HG03175 (cell line): ENCODE measurements around the gene FXYD4.

ENCODE experiments used
- ATAC-seq: cut with Tn5 transposase; IDR thresholded peaks from one replicate; pipeline ENCODE4 v1.9.1; 2021; ENCODE audit warnings: mild to moderate bottlenecking, moderate library complexity; ENCODE audit not compliant: unreplicated experiment

Gene FXYD4

GRCh38 chr10:43393606-43394360, 22.3 kb downstream of the FXYD4 start:
- ATAC-seq = no peak

- no peak for ATAC-seq
Observed at GRCh38 chr10:43394868-43395267, 23.4 kb downstream of the FXYD4 start.

DNA sequence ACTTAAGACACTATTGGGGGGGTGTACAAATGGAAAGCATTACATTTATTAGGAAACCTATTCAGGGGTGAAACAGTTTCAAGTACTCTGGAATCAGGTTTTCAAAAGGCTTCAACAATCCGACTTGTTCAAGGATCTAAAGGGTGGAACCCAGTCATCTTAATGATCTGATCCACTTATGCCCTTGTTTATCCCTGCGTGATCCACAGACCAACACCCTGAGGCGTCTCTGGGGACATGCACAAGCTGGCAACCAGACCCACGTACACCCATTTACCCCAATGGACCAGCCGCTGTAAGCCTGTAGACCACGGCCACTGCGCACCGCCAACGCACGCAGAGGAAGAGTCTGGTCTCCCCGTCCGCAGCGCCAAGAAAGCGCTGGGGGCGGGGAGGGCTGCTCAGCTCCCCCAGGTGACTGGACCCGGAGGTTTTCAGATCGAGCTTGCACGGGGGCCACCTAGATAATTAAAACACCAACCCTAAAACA, 24.2 kb downstream of the FXYD4 start:
- no peak for ATAC-seq

GRCh38 chr10:43396061-43396927, 24.9 kb downstream of the FXYD4 start:
- ATAC-seq = peak; percentile 40

- ATAC-seq = peak; percentile 83
Observed at GRCh38 chr10:43396928-43397624, 25.6 kb downstream of the FXYD4 start.

DNA sequence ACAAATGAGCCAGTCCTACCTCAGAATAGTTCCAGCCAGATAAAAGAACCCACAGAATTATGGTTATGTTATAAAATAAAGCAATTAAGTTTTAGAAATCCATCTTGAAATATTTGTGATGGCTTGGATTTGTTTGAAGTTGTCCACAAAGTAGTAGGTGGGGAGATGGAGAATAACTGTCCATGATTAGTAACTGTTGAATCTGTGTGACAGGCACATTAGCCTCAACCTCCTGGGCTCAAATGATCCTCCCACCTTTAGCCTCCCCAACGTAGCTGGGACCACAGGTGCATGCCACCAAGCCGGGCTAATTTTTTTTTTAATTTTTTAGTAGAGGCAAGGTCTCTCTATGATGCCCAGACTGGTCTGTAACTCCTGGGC, 27.5 kb downstream of the FXYD4 start:
- no peak for ATAC-seq

DNA sequence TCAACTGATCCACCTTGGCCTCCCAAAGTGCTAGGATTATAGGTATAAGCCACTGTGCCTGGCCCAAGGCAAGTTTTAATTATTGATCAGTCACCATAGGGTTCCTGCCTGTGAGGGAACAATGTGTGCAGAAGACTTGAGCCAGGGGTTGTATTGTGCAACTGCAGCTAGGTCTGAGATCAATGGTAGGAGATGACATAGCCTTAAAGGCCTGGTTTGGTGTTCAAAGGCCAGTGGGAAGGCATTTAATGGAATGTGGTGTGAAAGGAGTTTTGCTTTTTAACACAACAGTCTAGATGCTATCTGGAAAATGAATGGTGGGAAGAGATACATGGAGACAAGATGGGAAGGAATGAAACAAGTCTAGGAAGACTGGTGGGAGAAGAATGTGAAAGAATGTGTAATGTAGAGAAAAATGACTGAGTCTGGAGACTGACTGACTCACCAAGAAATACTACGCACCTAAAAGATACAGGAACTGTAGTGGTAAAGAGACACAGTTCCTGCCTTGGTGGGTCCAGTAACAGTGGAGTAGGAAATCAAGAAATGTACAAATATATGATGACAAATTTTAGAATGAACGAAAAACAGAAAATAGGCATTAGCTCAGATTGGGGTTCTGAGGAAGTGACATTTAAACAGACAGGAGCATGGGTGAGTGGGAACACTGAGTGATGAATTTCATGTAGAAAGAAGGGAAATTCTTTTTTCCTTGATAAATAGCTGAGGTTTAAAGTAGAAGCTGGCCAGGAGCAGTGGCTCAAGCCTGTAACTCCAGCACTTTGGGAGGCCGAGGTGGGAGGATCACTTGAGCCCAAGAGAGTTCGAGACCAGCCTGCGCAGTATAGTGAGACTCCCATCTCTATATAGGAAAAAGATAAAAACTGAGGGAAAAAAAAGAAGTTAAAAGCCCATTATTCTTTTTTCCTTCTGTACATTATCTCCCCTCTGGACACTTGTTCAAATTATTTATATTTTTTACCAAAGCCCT, 28.2 kb downstream of the FXYD4 start:
- no peak for ATAC-seq

DNA sequence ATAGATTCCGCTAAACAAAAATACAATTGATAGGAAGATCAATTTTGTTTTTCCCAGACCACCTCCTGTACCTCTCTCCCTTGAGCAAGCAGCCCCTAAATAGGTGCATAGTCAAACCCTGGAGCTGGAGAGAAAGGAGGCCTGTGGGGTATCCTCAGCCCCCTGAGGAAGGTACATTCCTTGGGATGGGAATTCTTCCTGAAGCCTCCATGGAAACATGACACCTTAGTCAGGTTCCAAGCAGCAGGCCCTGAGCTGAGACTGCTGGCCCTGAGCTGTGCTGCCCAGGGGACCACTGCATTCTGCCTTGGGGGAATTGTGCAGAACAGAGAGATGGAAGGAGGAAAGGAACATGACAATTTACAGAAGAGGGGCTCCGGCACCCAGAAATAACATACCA, 30.2 kb downstream of the FXYD4 start:
- no peak for ATAC-seq

- ATAC-seq = no peak
Observed at GRCh38 chr10:43402176-43402575, 30.7 kb downstream of the FXYD4 start.

DNA sequence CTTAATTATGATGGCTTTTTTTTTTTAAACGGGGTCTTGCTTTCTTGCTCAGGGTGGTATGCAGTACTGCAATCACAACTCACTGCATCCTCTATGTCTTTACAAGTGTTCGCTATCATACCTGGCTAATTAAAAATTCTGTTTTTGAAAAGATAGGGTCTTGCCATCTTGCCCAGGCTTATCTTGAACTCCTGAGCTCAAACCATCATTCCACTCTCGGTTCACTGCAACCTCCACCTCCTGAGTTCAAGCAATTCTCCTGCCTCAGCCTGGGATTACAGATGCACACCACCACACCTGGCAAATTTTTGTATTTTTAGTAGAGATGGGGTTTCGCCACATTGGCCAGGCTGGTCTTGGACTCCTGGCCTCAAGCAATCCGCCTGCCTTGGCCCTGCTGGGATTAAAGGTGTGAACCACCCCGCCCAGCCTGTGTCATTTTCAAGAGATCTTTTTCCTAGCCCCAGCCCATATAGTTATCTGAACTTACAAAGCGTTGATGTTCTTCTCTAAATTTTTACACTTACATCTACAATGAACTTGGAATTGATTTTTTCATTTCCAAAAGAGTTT, 31.5 kb downstream of the FXYD4 start:
- ATAC-seq = no peak

DNA sequence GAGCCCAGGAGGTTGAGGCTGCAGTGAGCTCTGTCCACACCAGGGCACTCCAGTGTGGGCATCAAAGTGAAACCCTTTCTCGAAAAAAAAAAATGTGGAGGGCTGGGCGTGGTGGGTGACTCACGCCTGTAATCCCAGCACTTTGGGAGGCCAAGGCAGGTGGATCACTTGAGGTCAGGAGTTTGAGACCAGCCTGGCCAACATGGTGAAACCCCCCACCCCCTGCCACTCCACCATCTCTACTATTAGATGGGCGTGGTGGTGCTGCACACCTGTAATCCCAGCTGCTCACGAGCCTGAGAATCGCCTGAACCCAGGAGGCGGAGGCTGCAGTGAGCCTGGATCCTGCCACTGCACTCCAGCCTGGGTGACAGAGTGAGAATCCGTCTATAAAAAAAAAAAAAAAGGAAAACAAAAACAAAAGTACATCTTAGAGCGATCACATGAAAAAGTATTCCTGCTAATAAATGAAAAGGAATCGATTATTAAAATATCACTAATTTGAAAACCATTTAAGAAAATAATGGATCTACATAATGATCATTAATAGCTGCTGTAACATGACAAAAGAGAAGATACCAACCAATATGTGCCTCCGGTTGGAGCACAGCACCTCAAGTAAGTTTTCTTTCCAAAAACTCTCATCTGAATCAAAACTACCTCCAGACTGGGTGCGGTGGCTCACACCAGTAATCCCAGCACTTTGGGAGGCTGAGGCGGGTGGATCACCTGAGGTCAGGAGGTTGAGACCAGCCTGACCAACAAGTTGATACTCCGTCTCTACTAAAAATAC, 32.7 kb downstream of the FXYD4 start:
- ATAC-seq = no peak

- no peak for ATAC-seq
Observed at GRCh38 chr10:43404704-43405084, 33.3 kb downstream of the FXYD4 start.

DNA sequence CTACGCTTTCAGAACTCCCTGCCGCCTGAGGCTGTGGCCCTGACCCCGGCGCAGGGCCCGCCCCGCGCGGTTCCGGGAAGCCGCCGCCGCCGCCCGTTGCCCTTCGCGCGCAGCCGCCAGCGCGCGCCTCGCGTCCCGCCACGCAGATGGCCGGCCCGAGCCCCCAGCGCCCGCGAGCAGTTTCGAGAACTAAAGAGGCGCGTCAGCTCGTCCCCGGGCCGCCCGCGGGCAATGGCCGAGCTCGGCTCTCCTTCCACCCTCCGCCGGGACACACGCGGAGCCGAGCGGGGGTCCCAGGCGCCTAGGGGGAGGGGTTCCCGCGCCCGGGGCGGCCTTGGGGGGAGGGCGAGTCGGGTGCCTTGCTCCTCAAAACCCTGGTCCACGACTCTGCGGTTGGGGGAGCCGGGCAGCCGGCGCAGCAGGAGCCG, 35.7 kb downstream of the FXYD4 start:
- ATAC-seq = peak; percentile 18

DNA sequence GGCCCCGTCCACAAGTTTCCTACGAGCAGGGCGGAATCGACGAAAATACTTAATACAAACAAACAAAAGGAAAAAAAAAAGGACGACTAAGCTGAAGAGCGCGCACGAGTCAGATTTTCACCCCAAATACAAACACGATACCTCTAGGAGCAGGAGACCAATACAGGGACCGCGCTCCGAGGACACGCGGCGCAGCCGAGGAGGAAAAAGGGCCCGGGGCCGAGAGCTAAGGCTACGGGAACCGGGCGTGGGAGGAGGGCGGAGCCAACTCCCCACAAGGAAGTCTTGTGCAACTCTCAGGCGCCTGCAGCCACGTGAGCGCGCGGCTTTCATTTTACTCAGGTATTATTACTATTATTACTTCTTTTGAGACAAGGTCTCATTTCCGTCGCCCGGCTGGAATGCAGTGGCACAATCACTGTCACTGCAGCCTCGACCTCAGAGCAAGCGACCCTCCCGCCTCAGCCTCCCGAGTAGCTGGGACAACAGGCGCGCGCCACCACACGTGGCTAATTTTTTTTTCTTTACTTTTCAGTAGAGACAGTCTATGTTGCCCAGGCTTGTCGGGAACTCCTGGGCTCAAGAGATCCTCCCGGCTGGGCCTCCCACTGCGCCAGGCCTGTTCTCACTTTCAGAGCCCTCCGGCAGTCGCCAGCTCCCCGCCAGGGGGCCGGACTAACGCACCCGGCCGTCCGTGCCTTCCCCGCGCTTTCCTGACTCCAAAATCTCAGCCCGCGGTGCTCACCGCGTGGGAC, 36.3 kb downstream of the FXYD4 start:
- ATAC-seq = peak; percentile 47

- ATAC-seq = no peak
Observed at GRCh38 chr10:43408331-43408709, 36.9 kb downstream of the FXYD4 start.

GRCh38 chr10:43408710-43409384, 37.4 kb downstream of the FXYD4 start, which contains the start of gene HNRNPF:
Gene HNRNPF (minus strand): TSS chr10:43409186. CDS start chr10:43387884, 21,302 bp downstream.
- ATAC-seq = peak; percentile 67

DNA sequence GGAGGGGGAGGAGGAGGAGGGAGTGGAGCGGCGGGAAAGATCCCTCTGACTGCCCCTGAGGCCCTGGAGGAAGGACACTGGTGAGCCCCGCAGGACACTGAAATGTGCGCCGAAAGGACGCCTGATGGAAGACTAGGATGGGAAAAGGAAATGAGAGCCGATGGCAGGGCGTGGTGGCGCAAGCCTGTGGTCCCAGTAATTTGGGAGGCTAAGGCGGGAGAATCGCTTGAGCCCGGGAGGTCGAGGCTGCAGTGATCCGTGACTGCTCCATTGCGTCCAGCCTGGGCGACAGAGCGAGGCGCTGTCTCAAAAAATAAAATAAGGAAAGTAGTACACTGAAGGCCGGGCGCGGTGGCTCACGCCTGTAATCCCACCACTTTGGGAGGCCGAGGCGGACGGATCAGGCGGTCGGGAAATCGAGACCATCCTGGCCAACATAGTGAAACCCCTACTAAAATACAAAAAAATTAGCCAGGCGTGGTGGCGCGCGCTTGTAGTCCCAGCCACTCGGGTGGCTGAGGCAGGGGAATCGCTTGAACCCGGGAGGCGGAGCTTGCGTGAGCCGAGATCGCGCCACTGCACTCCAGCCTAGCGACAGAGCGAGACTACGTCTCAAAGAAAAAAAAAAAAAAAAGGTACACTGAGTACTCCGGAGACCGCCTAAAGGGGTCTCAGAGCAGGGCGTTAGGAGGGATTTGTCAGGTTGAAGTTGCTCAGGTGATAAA, 38.1 kb downstream of the FXYD4 start:
- ATAC-seq = peak; percentile 0
